ENCODE data around the gene ADGB.

Gene ADGB

GRCh38 chr6:146650799-146651481 lies 52.2 kb downstream of the ADGB start:
- Histone ChIP-seq H3K9me3 (ENCODE audit: severe bottlenecking) (no peaks in the 10 kb centered on the region), H3K27me3 (ENCODE audit: insufficient read depth, poor library complexity, severe bottlenecking) (no peaks in the 10 kb centered on the region), H3K36me3 (ENCODE audit: low read depth) (no peaks in the 10 kb centered on the region), H3K4me3 (ENCODE audit: severe bottlenecking) (no peak overlapping the region), H3K4me1 (ENCODE audit: insufficient read depth, poor library complexity, severe bottlenecking) (no peaks in the 10 kb centered on the region), H3K27ac (ENCODE audit: poor library complexity, severe bottlenecking) (no peak overlapping the region)
- no peak for TF ChIP-seq CTCF (IDR thresholded peaks at IDR 0.05; ENCODE audit: poor library complexity, severe bottlenecking)
- no peak for DNase-seq (ENCODE audit: low spot score)
- no peak for ATAC-seq (ENCODE audit: low read depth)

GRCh38 chr6:146651482-146651863 lies 52.7 kb downstream of the ADGB start:
- no peaks in the 10 kb centered on the region for H3K27me3 ChIP-seq (ENCODE audit: insufficient read depth, poor library complexity, severe bottlenecking)
- no peaks in the 10 kb centered on the region for H3K36me3 ChIP-seq (ENCODE audit: low read depth)
- no peak overlapping the region for H3K4me3 ChIP-seq (ENCODE audit: severe bottlenecking)
- no peak for TF ChIP-seq CTCF (IDR thresholded peaks at IDR 0.05; ENCODE audit: poor library complexity, severe bottlenecking)
- DNase-seq (ENCODE audit: low spot score) (no peak), ATAC-seq (ENCODE audit: low read depth) (no peak)
- no peak overlapping the region for H3K27ac ChIP-seq (ENCODE audit: poor library complexity, severe bottlenecking)
- H3K9me3 ChIP-seq (ENCODE audit: severe bottlenecking): no peaks in the 10 kb centered on the region
- H3K4me1 ChIP-seq (ENCODE audit: insufficient read depth, poor library complexity, severe bottlenecking): no peaks in the 10 kb centered on the region

- Histone ChIP-seq H3K27me3 (ENCODE audit: insufficient read depth, poor library complexity, severe bottlenecking) (no peaks in the 10 kb centered on the region), H3K9me3 (ENCODE audit: severe bottlenecking) (no peaks in the 10 kb centered on the region), H3K4me3 (ENCODE audit: severe bottlenecking) (no peak overlapping the region), H3K36me3 (ENCODE audit: low read depth) (no peaks in the 10 kb centered on the region), H3K27ac (ENCODE audit: poor library complexity, severe bottlenecking) (no peak overlapping the region), H3K4me1 (ENCODE audit: insufficient read depth, poor library complexity, severe bottlenecking) (no peaks in the 10 kb centered on the region)
- no peak for TF ChIP-seq CTCF (IDR thresholded peaks at IDR 0.05; ENCODE audit: poor library complexity, severe bottlenecking)
- DNase-seq (ENCODE audit: low spot score) (no peak), ATAC-seq (ENCODE audit: low read depth) (no peak)
Measured at GRCh38 chr6:146657432-146657831, 58.7 kb downstream of the ADGB start.

GRCh38 chr6:146664871-146665360 lies 66.1 kb downstream of the ADGB start:
- Histone ChIP-seq H3K36me3 (ENCODE audit: low read depth) (no peaks in the 10 kb centered on the region), H3K4me1 (ENCODE audit: insufficient read depth, poor library complexity, severe bottlenecking) (no peaks in the 10 kb centered on the region), H3K27me3 (ENCODE audit: insufficient read depth, poor library complexity, severe bottlenecking) (peaks cover 4% of the 10 kb centered on the region), H3K4me3 (ENCODE audit: severe bottlenecking) (no peak overlapping the region), H3K9me3 (ENCODE audit: severe bottlenecking) (no peaks in the 10 kb centered on the region), H3K27ac (ENCODE audit: poor library complexity, severe bottlenecking) (no peak overlapping the region)
- no peak for TF ChIP-seq CTCF (IDR thresholded peaks at IDR 0.05; ENCODE audit: poor library complexity, severe bottlenecking)
- DNase-seq (ENCODE audit: low spot score) (no peak), ATAC-seq (ENCODE audit: low read depth) (peak; percentile 23; the same call in 2 of the 3 replicates)

GRCh38 chr6:146666909-146667308 lies 68.1 kb downstream of the ADGB start:
- Histone ChIP-seq H3K9me3 (ENCODE audit: severe bottlenecking) (no peaks in the 10 kb centered on the region), H3K4me1 (ENCODE audit: insufficient read depth, poor library complexity, severe bottlenecking) (no peaks in the 10 kb centered on the region), H3K36me3 (ENCODE audit: low read depth) (no peaks in the 10 kb centered on the region), H3K4me3 (ENCODE audit: severe bottlenecking) (no peak overlapping the region), H3K27ac (ENCODE audit: poor library complexity, severe bottlenecking) (no peak overlapping the region), H3K27me3 (ENCODE audit: insufficient read depth, poor library complexity, severe bottlenecking) (peaks cover 4% of the 10 kb centered on the region)
- no peak for TF ChIP-seq CTCF (IDR thresholded peaks at IDR 0.05; ENCODE audit: poor library complexity, severe bottlenecking)
- ATAC-seq (ENCODE audit: low read depth) (no peak), DNase-seq (ENCODE audit: low spot score) (no peak)

Measured in RWPE2 (cell line).